Activated T-helper 9 cell treated with anti-CD3 and anti-CD28 coated beads, Interleukin-2, amount 50 U/mL, for 16 hours (primary cell): ENCODE measurements around the gene TMEM178A.
"Not testable (repeated sequence)": the region's sequence is repeated elsewhere in the genome, so short reads cannot be mapped to it uniquely, and the experiment has no call there.

Experiments used
- DNase-seq: peaks from one replicate; pipeline ENCODE4 v3.0.0-alpha.2; 2020; ENCODE audit warnings: low read depth

TMEM178A gene

DNA sequence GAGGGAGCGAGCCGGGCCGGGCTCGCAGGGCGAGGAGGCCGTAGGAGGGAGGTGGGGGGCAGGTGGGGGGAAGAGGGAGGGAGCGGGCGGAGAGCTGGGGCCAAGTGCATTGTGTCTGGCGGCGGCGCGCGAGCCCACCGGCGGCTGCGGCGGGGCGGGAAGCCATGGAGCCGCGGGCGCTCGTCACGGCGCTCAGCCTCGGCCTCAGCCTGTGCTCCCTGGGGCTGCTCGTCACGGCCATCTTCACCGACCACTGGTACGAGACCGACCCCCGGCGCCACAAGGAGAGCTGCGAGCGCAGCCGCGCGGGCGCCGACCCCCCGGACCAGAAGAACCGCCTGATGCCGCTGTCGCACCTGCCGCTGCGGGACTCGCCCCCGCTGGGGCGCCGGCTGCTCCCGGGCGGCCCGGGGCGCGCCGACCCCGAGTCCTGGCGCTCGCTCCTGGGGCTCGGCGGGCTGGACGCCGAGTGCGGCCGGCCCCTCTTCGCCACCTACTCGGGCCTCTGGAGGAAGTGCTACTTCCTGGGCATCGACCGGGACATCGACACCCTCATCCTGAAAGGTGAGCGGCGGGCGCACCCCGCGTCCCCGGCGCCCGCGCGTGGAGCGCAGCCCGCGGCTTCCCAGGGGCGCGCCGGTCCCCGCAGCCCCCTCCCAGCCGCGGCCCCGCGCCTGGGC lies at the start of gene TMEM178A:
TMEM178A (plus strand) TSS at position 107 of the 680 bp plus-strand sequence; CDS start at position 165, 58 bp downstream.
- DNase-seq = no peak

- no peak for DNase-seq
Observed at GRCh38 chr2:39618236-39618635, 47.5 kb upstream of the TMEM178A start.

DNA sequence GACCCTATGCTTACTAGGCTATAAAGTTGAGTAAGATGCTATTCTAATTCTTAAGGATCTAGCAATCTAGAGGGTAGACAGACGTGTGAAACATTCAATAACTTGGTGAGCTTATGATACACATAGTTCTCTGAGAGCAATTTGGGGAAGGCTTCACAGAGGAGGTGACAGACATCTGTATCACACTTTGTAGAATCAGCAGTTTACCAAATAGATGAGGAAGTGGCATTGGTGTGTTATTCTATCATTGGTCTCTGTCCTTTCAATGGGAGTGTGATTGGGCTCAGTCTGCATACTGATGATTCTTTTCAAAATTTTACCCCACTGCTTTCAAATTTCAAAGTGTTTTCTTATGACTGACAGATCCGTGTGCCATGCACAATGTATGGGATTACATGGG lies 47.0 kb upstream of the TMEM178A start:
- no peak for DNase-seq

DNA sequence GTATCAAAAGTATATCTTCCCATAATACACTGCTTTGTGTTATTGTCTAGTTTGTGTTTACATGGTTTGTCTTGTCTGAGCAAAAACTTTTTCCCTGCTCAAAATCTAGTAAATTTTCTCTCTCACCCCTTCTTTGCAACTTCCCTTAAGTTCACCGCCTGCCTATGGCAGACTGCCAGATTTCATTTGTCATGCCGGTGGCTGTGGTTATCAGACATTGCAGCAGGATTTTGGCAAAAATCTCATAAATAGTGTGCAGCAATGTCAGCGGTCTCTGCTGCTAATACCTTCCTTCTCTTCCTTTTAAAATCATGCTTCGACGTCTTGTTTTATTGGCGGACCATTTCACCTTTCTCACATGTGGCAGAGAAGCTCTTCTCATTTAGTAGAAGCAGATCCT lies 45.6 kb upstream of the TMEM178A start:
- DNase-seq = no peak

DNA sequence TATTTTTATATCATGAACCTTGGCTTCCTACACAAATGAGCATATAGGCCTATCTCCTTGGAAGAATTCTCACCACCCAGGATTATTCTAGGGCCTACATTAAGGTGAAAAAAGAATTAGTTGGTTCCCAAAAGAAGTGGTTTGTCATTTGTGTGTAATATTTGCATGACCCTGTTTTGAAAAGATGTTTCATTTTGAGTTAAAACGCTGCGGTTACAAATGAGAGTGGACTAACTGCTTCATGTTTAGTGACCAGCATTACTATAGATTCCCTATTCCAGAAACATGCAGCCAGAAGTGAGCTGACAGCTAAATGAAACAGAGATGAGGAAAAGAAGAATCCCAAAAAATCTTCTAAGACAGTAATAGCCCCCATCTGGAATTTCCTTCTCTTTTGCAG lies 44.1 kb upstream of the TMEM178A start:
- DNase-seq = no peak

- no peak for DNase-seq
Observed at GRCh38 chr2:39622860-39623259, 42.9 kb upstream of the TMEM178A start.

DNA sequence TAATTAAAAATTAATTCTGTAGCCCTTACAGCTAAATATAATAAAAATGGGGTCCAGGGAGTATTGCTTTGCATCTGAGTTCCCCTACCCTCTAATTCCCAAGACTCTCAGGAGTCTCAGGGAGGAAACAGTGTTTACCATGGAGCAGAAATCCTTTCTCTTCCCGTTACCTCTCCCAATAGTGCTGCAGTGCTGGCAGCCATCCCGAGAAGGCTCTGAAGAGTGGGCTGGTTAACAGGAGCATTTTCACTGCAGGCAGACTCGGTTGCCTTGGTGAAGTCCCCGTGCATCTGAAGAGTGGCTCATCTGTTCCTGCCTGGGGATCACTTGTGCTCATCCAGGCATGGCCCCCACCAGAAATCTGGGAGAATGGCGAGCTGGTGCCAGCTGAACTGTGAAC lies 41.8 kb upstream of the TMEM178A start:
- DNase-seq = no peak

DNA sequence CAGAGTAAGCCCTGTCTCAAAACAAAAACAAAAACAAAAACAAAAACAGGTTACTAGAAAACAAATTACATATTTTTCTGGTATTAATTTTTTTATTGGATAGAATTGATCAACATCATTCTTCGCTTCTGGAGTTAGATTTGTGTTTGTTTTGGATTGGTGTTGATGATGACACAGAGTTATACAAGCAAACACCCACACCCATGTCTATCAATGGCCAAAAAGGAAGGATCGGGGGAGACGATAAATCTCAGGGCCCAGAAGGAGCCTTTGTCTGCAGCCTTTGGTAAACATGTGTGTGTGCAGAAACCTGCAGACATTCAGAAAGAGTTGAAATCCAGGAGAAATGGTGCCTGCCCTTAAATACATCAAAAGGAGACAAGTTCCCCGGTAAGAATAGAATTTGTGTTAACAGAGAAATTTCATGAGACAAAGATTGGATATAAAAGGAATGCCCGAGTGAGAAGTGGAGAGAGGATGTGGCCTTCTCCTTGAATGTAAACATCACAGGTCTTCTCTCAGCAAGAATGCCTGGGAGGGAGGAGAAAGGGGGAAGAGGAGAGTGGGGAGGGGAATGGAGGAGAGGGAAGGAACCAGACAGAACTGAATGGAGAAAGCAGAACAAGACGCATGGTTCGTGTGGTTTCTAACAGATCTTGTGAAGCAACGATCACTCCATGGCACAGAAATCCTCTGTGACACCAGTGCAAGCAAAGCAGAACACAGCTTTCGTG lies 40.4 kb upstream of the TMEM178A start:
- no peak for DNase-seq

DNA sequence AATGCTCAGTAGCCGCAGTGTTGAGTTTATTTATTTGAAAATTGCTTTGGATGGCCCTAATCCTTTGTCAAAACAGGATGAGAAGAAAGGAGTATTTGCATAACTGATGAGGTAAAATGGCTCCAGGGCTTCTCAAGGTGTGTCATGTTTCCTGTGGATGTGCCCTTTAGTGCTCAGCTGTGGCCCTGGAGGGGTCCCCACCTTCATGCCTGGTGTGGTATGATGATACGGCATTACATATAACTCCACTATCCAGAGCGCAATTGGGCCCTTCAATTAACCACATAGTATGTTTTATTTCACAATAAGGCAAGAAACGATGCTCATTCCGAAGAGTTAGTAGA lies 39.8 kb upstream of the TMEM178A start:
- no peak for DNase-seq

GRCh38 chr2:39628346-39628745 lies 37.4 kb upstream of the TMEM178A start:
- DNase-seq = not testable (repeated sequence)

GRCh38 chr2:39629646-39630045 lies 36.1 kb upstream of the TMEM178A start:
- DNase-seq = no peak

- no peak for DNase-seq
Observed at GRCh38 chr2:39631256-39631655, 34.5 kb upstream of the TMEM178A start.

- DNase-seq = no peak
Observed at GRCh38 chr2:39631718-39632117, 34.0 kb upstream of the TMEM178A start.

GRCh38 chr2:39632876-39633275 lies 32.8 kb upstream of the TMEM178A start:
- DNase-seq = no peak

GRCh38 chr2:39636306-39636705 lies 29.4 kb upstream of the TMEM178A start:
- no peak for DNase-seq

DNA sequence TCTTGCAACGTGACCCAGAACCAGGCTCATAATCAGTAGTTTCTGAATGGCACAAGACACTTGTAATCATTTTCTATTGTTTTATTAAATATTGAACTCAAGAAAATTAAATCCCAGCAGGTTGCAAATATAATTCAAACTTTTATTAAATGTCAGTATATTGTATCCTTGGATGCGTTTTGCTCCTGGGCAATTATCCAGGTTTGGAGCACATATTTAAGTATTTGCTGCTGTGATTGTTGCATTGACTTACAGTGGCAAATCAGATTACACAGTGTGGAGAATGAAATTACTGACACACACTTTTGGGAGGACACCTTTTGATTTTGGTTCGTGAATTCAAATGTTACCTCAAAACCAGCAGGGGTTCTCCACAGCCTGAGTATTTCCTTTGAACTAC lies 27.1 kb upstream of the TMEM178A start:
- no peak for DNase-seq

- DNase-seq = no peak
Observed at GRCh38 chr2:39640107-39640506, 25.6 kb upstream of the TMEM178A start.

DNA sequence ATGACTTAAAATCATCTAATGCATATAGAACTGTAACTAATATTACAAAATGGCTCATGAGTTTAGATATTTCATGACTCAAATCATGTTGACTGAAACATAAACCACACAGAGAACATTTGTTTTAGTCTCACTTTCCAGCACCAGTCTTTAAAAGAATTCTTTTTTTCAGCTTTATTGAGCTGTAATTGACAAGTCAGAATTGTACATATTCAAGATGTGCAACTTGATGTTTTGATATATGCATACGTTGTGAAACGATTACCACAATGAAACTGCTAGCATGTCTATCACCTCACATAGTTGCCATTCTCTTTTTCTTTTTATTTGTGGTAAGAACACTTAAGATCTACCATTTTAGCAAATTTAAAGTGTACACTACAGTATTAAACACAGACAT lies 25.0 kb upstream of the TMEM178A start:
- DNase-seq = no peak

GRCh38 chr2:39641635-39642034 lies 24.1 kb upstream of the TMEM178A start:
- no peak for DNase-seq

DNA sequence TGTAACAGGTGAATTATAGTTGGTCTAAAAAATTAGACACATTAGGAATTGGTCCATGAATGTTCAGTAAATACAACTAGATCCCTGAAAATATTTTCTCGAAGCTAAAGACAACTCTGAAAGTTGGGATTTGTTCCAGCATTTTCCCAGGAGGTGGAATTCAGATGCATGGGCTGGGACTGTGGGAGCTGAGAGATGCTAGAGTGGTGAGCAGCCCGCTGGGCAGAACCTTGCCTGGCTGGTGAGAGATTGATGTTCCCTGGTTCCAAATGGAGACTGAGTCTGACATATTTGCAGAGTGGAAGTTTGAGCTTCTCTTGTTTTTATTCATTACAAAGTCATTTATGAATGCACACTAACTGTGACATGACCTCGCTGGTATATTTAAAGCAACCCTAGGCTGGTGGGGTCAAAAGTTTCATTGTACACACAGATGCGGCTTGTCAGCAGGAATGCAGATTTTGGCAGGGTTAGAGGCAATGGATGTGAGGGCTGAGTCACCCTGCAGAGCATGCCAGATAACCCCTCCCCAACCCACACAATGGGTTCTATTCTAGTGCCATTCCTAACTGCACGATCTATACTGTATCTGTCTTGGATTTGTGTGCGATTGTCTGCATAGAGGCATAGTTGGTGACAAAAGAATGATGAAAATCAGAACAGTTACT lies 23.5 kb upstream of the TMEM178A start:
- DNase-seq = no peak

- no peak for DNase-seq
Observed at GRCh38 chr2:39645826-39646225, 19.9 kb upstream of the TMEM178A start.

DNA sequence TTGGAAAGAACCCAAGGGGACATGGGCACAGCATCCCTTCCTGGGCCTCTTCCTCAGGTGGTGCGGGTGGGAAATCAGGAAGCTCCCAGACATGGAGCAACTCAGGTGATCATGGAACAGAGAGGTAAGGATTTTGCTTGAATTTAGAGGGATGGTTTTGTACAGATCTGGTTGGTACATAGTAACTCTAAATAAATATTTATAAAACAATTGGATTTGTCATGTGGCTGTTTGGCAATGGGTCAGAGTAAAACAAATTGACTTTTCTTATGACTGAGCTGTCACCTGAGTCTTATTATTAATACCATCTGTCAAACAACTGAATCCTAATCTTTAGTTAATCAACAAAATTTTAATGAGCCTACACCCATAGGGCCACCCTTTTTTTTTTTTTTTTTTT lies 19.4 kb upstream of the TMEM178A start:
- DNase-seq = no peak

DNA sequence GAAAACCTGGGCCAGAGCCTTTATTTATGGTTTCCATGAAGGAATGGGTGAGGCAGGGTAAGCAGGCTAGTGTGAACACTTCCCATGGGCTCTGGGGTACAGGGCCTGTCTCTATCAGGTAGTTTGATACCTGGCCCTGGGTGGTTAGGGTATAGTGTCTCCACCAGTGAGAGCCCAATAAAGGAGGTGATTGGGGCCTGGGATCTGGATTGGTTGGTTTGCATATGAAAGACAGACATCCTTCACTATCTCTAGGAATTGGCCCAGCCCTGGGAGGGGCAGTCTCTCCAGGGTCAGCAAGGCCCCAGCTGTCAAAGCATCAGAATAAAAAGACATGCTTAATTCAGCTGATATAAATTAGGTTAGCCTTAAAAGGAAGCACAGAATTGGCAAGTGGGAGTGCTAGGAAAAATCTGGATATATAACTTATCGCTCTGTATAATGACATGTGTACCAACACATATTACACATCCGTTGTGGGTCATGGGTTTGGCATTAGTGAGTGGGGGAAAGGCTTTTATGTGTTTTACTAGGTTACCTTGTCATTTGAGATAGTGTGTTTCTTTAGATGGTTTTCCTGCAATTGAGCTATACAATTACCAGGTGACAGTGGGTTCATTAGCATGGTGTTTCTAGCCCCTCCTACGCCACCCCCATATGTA lies 18.5 kb upstream of the TMEM178A start:
- DNase-seq = no peak
